Heart left ventricle (tissue), 13 donors: Measurements from ENCODE around the gene LRRFIP1.
A peak's percentile ranks its signal among the peaks of the same experiment; 100 is the strongest.

Experiments
- CTCF ChIP-seq, 12 donors: fragments of 200-600 bp; sonication (generic) in 4 of 12; IDR thresholded peaks; one replicate each; pipeline versions ENCODE4 v1.5.0 to v1.8.0; 2018 to 2022; ENCODE audit warnings: antibody characterized with exemption in 12 of 12, mild to moderate bottlenecking in 5 of 12
- POLR2A ChIP-seq, 2 donors: fragments of 450-650 bp; IDR thresholded peaks; one replicate each; pipeline ENCODE4 v1.6.1; 2017; ENCODE audit warnings: antibody characterized with exemption in 2 of 2, mild to moderate bottlenecking in 2 of 2, moderate library complexity in 2 of 2
- donor health status: ischemic (EF 13 %, LVEDD 7.1; RV severe dilation, severe dysfunction).
- donor health status: DM: no; HTN: yes; CAD: no.
- donor health status: DM: no; HTN: no; CAD: no.
- donor health status: ischemic (EF 25% LVEDD 6.9; RV normal size, moderate dysfunction).
- donor health status: ischemic (EF 25% LVEDD 5.7; RV mildly dilated, moderate dysfunction).
- donor health status: ischemic (EF 35%, LVEDD 5.7; RV mildly dilated, moderate dysfunction).
- donor health status: nonischemic (EF 11% LVEDD 7.7; RV severe dilation, severe dysfunction).
- donor health status: DM: yes; HTN: yes; CAD: no.
- donor health status: PGD.
- donor health status: ischemic (EF 29% LVEDD 5.4; RV normal size, mild dysfunction).
- donor health status: nonischemic (EF 23%, LVEDD 6.1; RV moderate dilation, normal function).

GRCh38 chr2:237692601-237693290 is 65.4 kb downstream of the LRRFIP1 start:
- TF ChIP-seq CTCF (IDR thresholded peaks at IDR 0.05) (peak in 1 of 12 donors; percentile 6), POLR2A (IDR thresholded peaks at IDR 0.05) (no peak)
